AG09319 (cell line): ENCODE data around the gene TANC1.

Experiments
- DNase-seq: peaks from one replicate; pipeline ENCODE4 v3.0.0-alpha.2; 2010; ENCODE audit warnings: low read depth; ENCODE audit errors: extremely low read depth
- TF ChIP-seq, protein P1 (sequence below): IDR thresholded peaks from 2 replicates; pipeline ENCODE4 v1.5.1; 2011; ENCODE audit warnings: low read depth, mild to moderate bottlenecking, inconsistent platforms, low read length, moderate library complexity

The TANC1 gene

DNA sequence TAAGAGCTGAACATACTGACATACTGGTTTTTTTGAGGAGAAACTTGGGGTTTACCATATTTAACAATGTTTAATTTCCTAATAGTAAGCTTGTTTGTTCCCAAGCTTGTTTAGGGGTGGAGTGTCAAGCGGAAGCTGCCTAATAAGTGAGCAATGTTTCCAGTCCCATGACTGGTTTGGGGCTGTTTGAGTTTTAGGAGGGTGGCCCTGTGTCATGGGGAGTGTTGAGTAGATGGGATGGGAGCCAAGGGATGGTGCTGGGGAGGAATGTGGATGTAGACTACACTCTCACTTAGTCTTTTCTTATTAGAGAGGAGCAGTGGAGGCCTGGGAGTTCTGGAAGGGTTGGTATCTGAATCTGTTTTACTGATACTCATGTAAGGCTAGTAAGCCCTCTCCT is 128.5 kb downstream of the TANC1 start:
- TF ChIP-seq, protein P1, sequence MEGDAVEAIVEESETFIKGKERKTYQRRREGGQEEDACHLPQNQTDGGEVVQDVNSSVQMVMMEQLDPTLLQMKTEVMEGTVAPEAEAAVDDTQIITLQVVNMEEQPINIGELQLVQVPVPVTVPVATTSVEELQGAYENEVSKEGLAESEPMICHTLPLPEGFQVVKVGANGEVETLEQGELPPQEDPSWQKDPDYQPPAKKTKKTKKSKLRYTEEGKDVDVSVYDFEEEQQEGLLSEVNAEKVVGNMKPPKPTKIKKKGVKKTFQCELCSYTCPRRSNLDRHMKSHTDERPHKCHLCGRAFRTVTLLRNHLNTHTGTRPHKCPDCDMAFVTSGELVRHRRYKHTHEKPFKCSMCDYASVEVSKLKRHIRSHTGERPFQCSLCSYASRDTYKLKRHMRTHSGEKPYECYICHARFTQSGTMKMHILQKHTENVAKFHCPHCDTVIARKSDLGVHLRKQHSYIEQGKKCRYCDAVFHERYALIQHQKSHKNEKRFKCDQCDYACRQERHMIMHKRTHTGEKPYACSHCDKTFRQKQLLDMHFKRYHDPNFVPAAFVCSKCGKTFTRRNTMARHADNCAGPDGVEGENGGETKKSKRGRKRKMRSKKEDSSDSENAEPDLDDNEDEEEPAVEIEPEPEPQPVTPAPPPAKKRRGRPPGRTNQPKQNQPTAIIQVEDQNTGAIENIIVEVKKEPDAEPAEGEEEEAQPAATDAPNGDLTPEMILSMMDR = no peak
- DNase-seq = no peak

DNA sequence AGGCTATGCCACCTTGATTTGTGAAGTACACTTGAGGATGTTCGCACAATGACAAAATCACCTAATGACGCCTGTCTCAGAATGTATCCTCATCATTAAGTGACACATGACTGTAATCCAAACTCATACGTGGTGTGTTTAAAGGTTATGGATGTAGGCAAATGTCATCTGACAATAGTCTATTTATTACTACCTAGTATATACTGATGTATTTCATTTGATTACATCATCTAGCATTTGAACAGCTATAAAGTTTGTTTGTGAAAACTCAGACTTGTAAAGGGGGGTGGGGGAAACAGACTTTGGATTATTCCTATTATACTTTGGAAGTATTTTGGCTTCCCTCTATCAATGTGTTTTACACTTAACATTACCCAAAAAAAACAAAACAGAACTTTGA is 129.9 kb downstream of the TANC1 start:
- no peak for DNase-seq

GRCh38 chr2:159098921-159099411 is 130.5 kb downstream of the TANC1 start:
- DNase-seq = no peak
- TF ChIP-seq, protein P1 = no peak

More for the DNA sequence above, 129.9 kb downstream of the TANC1 start:
- TF ChIP-seq, protein P1 = no peak

DNA sequence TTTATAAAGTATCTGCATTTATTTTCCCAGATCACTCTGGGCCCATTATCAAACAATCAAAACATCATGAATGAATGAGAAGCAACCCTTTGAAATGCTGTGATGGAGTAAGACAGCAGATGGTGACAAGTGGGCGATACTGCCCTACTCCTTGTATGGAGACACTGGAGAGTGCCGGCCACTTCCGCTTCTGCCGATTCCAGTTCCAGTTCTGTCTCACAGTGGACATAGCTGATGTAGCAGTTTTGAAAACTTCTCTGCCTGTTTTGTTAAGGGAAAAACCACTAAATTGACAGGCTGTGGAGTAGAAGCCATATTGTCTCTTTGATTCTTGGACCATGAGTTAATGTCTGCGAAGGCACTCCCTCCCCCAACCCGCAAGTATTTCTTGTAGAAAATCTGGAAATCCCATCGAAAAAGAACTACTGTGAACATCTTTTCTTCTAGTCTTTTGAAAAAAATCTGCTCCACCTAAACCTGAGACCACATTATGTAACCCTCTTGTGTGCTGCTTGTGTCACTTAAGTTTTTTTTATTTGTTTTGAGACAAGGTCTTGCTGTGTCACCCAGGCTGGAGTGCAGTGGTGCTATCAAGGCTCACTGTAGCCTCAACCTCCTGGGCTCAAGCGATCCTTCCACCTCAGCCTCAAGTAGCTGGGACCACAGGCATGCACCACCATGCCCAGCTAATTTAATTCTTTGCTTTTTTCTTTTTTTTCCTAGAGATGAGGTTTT is 133.5 kb downstream of the TANC1 start:
- DNase-seq = no peak
- TF ChIP-seq, protein P1 = no peak

GRCh38 chr2:159103411-159103810 is 135.0 kb downstream of the TANC1 start:
- DNase-seq = no peak
- TF ChIP-seq, protein P1 = no peak

- DNase-seq = no peak
- TF ChIP-seq, protein P1 = no peak
Measured at GRCh38 chr2:159106109-159106508, 137.7 kb downstream of the TANC1 start.

- TF ChIP-seq, protein P1 = no peak
- no peak for DNase-seq
Measured at GRCh38 chr2:159108181-159108893, 139.9 kb downstream of the TANC1 start.
